ENCODE measurements around the gene NDUFB8.

NDUFB8 gene

GRCh38 chr10:100506596-100507356, 22.9 kb downstream of the NDUFB8 start:
- no peak for DNase-seq

GRCh38 chr10:100505164-100505563, 24.5 kb downstream of the NDUFB8 start:
- DNase-seq, result no peak

DNA sequence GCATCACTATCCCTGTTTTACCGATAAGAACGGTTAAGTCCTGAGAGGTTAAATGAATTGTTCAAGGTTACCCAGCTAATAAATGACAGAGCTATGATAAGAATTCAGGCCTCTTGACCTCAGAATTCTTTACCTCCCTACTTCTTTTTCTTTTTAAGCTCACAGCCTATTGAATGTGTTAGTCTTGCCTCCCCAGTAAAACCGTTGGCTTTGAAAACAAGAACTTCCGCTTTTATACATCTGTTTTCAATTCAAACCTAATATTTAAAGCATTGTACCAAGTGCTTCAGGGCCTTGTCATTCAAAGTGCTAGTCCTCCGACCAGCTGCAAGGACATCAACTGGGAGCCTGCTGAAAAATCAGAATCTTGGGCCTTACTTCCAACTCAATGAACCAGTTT, 25.6 kb downstream of the NDUFB8 start:
- no peak for DNase-seq

- DNase-seq, result no peak
Measured at GRCh38 chr10:100502926-100503494, 26.7 kb downstream of the NDUFB8 start.

DNA sequence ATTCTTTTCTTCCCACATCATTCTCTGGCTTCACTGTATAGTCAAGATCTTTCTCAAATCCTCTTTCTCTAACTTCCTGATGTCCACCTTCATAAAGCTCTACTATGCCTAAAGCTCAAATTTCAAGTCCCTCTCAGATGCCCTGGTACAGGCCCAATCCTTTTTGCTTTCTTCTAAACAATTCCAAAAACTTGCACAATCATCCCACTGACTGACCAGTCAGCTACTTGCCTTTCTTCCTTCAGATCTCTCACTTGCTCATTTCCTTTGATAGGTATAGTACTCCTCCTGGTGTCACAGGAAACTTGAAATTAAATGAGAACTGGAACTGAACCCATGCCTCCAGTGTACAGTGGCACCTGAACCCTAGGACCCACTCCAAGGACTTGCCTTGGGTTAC, 28.2 kb downstream of the NDUFB8 start:
- DNase-seq, result no peak

- no peak for DNase-seq
Measured at GRCh38 chr10:100498059-100498458, 31.6 kb downstream of the NDUFB8 start.

- no peak for DNase-seq
Measured at GRCh38 chr10:100496567-100496966, 33.1 kb downstream of the NDUFB8 start.

DNA sequence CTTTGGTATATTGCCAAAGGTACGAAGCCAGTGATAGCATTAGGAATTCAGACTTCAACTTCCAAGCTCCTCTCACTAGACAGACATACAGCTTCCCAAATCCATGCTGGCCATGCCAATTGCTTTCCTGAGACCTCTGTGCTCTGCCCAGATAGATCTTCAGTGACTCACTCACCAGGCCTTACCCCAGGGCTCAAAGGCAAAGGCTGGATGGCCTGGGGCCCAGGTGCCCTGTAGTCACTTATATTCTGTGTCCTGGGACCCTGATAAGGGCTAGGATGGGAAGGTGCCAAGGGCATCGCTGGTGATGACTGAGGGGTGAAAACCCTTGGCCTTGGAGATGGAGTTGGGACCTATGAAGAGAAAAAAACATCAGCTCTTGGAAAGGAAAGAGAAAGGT, 39.1 kb downstream of the NDUFB8 start:
- DNase-seq, result no peak

DNA sequence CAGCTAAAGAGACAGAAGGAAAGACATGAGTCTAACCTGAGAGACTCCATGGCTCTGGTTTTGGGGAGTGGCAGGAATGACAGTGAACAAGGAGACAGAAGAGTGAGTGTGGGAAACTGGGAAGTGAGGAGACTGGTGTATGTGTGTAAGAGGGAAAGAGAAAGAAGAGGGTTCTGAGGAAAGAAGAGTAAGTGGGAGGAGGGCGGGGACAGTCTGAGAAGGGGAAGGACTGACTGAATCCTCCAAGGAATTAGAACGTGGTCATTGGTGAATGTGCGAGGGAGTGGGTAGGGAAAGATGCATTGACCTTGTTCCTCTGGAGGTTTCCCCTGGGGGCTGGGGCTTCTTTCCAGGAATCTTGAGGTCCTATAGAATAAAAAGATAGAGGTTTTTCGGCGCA, 40.3 kb downstream of the NDUFB8 start:
- DNase-seq, result peak; percentile 5 to 48 (median 31)

- no peak for DNase-seq
Measured at GRCh38 chr10:100487529-100487928, 42.1 kb downstream of the NDUFB8 start.

DNA sequence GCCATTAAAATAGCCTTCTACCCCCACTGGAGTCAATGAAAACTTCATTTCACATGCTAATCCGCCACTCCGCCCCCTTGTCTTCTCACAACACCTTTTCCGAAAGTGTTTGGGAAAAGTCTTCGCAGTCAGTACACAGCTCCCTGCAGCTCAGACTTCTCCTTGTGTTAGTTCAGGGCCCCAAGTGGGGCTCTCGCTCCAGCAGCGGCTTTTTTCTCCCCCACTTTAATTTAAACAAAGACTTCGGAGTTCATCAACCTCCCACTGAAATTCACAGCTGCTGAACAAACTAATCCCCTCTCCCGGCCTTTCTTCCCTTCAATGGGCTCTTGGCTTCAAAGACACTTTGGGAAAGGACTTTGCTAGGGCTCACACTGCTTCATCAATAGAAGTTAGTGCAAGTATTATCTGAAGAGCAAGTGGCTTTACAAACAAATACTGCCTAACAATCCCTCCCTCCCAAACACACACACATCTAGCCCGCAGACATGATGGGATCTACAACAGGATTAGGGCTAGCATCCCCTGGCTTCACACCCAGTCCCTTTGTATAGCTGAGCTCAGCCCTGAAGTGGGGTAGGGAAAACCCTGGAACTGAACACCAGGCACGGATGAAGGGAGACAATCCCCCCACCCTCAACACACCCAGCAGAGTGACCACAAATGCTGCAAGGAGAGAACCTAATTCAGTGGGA, 43.7 kb downstream of the NDUFB8 start:
- no peak for DNase-seq

- no peak for DNase-seq
Measured at GRCh38 chr10:100485366-100485765, 44.3 kb downstream of the NDUFB8 start.

DNA sequence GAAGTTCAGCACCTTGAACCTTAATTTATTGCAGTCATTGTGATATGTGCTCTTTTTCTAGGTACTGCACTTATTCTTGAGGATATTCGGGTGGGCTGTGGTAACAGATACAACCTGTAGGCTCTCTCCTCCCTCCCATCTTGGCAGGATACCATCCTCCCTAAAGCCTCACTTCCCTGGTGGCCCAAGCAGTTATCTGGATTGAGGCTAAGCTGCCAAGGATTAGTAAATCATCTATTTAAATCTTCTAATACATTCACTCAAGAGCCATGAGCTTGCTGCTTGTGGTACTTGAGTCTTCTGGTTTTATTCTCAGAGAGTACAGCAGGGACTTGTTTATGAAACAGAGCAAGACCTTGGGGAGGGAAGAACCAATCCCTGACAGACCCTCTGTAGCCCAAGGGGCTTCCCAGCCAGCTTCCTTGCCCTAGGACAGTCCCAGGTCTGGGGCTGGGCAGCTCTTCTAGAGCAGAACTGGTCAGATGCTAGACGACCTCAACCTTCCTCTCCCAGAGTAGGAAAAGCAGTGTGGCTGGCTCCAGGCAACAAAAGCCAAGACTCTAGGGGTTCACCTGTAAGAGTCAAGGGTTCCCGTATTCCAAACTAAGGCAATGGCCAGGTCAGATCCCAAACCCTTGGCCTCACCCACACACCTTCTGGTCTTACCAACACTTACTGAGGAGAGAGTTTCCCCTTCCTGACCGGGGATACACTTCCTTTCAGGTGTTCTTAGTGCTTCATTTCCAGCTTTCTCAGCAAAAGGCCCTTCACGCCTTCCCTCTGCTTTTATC, 45.6 kb downstream of the NDUFB8 start:
- no peak for DNase-seq

DNA sequence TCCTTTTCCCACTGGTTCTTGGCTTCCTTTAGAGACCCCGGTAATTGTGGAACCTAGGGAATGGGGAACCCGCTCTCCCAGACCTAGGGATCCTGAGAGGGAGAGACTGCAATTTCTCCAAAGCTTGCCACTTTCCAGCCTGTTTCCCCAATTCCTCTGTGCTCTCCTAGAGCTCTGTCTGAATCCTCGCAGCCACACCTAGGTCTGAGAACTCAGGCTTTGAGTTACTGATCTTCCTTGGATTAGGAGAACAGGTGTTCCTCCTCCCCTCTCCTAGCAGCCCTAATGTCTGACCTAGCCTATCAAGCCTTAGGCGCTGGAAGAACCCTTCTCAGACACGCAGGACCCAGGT, 46.9 kb downstream of the NDUFB8 start:
- no peak for DNase-seq

- DNase-seq, result peak; percentile 71 to 90 (median 76)
Measured at GRCh38 chr10:100482181-100482833, 47.4 kb downstream of the NDUFB8 start.

GRCh38 chr10:100481462-100482081, 48.1 kb downstream of the NDUFB8 start:
- peak; percentile 89 to 94 (median 92) for DNase-seq

DNA sequence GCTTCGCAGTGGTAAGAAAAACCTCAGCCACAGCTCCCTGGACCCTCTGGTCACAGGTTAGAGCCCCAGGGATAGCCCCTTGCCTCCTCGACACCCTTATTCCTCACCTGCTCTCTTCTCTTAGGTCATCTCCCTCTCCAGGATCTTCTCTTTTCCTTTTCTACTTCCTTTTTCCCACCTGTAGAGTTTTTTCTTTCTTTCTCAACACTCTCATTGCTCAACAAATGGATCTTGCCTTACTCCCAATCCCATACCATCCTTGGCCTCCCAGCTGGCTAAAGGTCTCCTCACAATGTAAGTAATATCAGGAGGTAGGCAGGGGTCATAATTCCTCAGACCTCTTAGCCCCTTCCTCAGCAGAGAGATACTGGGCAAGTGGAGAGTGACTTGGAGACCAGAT, 49.7 kb downstream of the NDUFB8 start:
- no peak for DNase-seq

- DNase-seq, result no peak
Measured at GRCh38 chr10:100479037-100479436, 50.6 kb downstream of the NDUFB8 start.

GRCh38 chr10:100477970-100478369, 51.7 kb downstream of the NDUFB8 start:
- DNase-seq, result no peak

Data from suppressor macrophage (primary cell).